ENCODE measurements around the gene PTMS.

Gene PTMS

GRCh38 chr12:6752921-6753771, 13.0 kb upstream of the PTMS start, which contains the start of gene MLF2:
Gene MLF2 (minus strand): TSS chr12:6753141. CDS start chr12:6752334, 807 bp downstream.
- DNase-seq: peak; percentile 99

GRCh38 chr12:6753772-6754356, 12.3 kb upstream of the PTMS start:
- no peak for DNase-seq

GRCh38 chr12:6754411-6754810, 11.8 kb upstream of the PTMS start:
- DNase-seq: no peak

- no peak for DNase-seq
These were observed 9.0 kb upstream of the PTMS start for GRCh38 chr12:6757028-6757690.

- peak; percentile 99 for DNase-seq
These were observed 7.6 kb upstream of the PTMS start for GRCh38 chr12:6758506-6759095.

DNA sequence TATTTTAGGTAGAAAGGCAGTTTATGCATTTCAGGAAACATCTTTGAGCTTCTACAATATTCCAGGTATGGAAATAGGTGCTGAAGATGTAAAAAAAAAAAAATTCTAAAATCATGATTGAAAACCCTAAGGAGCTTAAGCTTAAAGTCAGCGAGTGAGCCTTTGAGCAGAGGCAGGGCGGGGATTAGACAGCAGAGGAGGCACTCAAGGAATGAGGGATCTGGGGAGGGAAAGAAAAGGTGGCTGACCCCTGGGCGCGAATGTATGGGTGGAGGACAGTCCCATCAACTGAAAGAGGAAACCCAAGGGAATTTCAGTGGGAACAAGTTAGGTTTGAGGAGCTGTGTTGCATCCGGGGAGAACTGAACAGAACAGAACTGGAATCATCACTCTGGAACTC, 6.4 kb upstream of the PTMS start:
- DNase-seq: peak; percentile 91

DNA sequence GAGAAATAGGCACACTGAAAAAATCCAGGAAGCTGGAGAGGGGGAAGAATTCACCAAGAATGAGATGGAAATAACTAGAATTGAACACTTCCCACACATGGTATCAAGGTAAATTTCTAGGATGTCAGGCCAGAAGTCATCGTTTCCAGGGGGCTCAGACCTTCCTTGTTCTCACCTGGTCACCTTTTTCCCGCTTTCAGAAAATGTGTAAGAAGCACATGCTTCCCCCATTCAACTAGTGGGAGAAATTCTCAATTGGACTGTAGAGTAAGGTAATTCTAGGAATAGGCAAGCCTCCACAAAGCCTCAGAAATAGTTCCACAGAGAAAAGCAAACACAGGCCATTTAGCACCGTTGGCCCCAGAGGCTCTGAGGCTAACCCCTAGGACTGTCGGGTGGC, 2.8 kb upstream of the PTMS start:
- no peak for DNase-seq

- peak; percentile 100 for DNase-seq
These were observed 1.9 kb upstream of the PTMS start for GRCh38 chr12:6764011-6764828.

GRCh38 chr12:6765048-6765633, 1.0 kb upstream of the PTMS start:
- no peak for DNase-seq

GRCh38 chr12:6766651-6767349, 637 bp downstream of the PTMS start:
- DNase-seq: peak; percentile 80

DNA sequence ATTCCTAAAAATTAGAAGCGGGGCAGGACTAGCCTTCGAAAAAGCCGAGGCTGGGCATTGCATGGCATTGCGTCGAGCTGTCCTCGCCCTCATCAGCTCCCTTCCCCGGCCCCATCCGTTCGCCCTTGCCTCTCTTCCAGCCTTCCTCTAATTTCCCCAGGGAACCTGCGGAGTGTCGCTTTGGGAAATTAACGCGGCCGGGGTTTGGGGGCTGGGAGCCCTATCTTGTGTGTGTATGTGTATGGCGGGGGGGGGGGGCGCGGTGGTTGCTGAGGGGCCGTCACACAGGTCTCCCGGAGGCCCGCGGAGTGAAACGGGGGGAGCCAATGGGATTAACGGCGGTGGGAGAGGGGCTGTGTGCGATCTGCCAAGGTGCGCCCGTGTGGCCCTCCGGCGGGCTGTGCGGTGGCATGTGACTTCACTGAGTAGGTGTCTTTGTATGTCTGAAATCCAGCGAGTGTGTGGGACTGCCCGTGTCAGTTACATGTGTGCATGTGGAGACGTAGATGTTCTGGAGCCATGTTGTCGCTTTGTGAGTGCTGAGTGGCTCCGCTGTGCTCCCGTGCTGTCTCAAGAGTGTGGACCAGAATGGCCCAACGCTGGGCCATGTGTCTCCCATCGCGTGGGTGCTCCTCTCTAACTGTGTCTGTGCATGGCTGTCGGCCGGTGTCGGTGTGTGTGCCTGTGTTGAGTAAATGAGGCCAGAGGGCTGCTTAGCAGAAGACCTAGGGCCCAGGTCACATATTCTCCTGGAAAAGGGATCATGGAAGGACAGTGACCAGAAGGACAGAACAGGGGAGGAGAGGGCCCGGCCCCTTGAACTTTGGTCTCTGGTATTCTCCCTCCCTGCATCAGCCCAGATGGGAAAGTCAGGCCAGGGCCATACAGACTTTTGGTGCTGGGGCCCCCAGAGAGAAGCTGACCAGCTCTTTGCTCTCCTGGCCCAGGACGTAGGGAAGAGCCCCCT, 1.5 kb downstream of the PTMS start:
- DNase-seq: peak; percentile 83

DNA sequence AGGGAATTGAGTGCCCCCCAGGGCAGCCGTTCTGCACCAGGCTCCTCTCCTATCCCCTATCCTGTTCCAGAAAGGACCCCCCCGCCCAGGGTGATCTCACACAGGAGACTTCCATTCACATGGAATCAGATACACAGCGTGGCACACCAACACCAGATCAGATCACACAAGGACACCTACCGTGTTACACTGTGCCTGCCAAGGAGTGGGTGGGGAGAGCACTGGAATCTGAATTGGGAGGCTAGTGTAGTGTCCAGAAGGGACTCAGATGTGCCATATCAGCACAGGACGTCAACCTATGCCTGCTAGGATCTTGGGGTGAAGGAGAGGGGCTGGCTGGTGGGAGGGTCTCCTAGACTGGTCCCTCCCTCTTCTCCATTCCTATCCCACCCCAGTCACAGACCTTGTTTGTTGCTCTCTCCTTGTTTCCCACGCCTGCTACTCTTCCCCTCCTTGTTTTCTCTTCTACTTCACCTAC, 2.3 kb downstream of the PTMS start:
- DNase-seq: peak; percentile 90

GRCh38 chr12:6768990-6769389, 2.8 kb downstream of the PTMS start:
- DNase-seq: peak; percentile 98

DNA sequence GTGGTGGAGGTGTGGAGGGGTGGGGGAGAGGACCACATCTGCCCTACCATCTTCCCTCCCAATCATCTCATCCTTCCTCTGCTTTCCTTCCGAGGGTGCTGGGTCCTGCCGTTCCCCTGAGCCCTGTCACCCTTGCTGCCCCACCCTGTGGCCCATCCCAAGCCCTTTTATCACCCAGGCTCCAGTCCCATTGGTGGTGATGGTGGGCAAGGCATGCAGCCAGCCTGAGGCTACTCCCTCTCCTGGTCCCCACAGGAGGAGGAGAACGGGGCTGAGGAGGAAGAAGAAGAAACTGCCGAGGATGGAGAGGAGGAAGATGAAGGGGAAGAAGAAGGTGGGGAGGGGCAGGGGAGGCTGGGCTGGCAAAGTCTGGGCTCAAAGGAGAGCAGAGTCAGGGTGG, 3.5 kb downstream of the PTMS start:
- no peak for DNase-seq

- DNase-seq: no peak
These were observed 3.9 kb downstream of the PTMS start for GRCh38 chr12:6770094-6770493.

GRCh38 chr12:6770600-6770999, 4.4 kb downstream of the PTMS start:
- DNase-seq: no peak

DNA sequence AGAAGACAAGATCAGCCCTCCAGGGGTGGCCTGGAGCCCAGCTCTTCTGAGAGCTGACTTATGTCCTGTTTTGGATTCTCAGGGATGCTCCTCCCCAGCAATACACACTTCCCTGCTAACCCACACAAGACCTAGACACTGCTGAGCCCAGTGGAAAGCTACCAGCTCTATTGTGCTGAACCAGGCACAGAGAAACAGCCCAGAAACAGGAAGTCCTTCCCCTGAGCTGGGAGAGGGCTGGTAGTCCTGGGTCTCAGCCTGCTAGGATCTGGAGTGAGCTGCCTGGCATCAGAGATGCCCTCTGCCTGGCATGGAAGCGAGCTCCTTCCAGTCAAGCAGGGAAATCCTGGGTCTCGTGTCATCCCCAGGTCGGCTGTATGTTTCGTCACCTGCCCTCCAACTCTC, 4.9 kb downstream of the PTMS start:
- DNase-seq: no peak

DNA sequence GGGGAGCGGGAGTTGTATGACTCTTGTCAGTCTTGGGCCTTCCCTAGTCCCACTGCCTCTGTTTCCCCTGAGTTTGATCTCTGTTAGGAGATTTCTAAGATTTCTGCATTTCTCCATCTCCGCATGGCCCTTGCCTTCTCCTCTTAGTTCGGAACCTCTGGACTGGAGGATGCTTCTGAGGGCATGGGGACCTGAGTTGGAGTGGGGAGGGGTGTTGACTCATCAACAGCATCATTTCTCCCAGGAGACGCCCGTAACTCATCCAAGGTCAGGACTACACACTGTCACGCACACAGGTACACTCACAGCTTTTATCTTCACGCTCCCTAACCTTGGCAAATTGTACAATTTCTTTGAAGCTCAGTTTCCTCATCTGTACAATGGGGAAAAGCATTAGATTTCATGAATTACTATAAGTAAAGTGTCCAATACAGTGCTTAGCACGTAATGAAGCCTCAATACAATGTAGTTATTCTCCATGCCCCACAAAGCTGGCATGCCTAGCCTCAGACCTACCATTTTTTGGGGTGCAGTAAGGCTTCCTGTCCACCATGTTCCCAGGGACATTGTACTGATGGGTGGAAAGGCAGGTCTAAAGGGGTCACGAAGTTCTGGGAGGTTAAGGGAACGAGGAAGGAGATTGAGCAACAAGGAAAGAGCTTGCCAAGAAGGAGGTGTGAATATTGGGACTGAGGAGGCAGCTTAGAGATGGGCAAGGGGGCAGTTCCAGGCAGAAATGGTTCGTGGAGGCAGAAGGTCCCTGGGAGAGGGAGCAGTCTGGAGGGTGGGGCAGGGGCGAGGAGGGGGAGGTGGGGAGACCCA, 5.6 kb downstream of the PTMS start:
- DNase-seq: no peak

- no peak for DNase-seq
These were observed 6.2 kb downstream of the PTMS start, which contains the start of gene LAG3 for GRCh38 chr12:6772331-6772695. Gene LAG3 (plus strand): TSS chr12:6772520. CDS start chr12:6772853, 333 bp downstream.
